Measurements from ENCODE around the gene SLC6A16. TPM values are rescaled to one million over a fixed set of nuclear protein-coding genes. Genes with fewer than 3 reads are reported as not detected.

The SLC6A16 gene
- 0.12 and 0.26 TPM in 2 replicates for total RNA-seq

DNA sequence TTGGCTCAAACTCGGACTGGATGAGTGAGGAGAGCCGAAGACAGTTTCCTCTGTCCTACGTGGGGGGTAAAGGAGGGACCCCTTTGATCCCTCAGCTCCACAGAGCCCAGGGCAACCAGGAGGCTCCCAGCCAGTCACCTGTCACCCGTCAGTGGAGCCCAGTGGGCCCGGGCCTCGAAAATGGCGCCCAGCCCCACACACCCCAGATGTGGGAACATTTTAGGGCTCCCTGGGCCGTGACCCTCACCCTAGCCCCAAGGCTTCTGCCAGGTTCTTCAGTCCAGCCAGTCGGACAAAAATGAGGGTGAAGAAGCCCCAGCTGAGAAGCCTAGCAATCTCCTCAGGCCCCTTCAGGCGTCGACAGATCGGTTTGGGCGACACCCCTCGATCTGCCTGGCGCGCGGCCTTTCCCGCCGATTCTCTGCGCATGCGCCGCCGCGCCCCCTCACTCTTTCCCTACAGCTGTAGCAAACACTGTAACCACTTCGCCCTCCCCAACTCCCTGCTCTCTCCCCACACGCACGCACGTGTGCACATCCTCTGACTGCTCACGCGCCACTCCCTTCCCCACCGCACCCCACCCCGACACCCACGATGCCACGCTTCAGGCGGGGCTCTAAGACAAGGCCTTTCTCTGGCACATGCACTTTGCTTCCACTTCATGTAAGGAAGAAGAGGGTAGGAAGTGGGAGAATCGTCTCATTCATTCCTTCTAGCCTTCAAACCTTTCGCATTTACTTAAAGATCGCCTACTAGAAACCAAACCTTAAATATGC lies at the start of gene SLC6A16:
TSS of gene SLC6A16 (minus strand) at position 391 of the 776 bp plus-strand sequence. CDS start 13,844 bp downstream, outside the sequence.

DNA sequence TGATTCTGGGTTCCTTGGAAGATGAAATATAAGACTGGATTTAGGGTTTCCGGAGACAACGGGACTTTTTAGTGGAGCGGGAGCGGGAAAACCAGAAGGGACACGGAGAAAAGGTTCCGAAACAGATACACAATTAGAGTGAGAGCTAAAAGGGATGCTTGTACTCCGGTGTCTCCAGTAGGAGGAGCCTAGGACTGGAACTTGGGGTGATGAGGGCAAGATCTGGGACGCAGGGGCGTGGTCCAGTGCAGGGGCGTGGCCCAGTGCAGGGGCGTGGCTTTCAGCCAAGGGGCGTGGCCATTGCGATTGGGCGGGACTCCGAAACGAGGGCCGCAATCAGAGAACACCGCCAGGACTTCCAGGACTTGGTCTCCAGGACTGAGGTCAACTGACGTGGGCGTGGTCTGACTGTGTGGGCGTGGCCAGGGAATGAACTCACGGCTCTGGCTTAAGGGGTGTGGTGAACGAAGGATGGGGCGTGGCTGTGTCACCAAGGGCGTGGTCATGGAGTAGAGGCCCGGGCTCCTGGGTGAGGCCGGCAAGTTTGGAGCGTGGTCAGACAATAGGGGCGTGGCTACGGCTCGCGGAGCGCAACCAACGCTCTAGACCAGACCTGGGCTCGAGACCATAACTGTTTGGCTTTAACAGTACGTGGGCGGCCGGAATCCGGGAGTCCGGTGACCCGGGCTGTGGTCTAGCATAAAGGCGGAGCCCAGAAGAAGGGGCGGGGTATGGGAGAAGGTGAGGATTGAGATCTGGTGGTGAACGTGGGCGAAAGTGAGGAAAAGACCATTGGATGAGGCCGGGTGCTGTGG lies 38.5 kb upstream of the SLC6A16 start, which contains the start of gene DKKL1:
TSS of gene DKKL1 (plus strand) at position 610 of the 815 bp plus-strand sequence. CDS start at position 732, 122 bp downstream.

GRCh38 chr19:49362048-49362928 lies 37.3 kb upstream of the SLC6A16 start, which contains the start of gene TEAD2:
Gene TEAD2 (minus strand): TSS chr19:49362416. CDS start chr19:49360075, 2,341 bp downstream.

DNA sequence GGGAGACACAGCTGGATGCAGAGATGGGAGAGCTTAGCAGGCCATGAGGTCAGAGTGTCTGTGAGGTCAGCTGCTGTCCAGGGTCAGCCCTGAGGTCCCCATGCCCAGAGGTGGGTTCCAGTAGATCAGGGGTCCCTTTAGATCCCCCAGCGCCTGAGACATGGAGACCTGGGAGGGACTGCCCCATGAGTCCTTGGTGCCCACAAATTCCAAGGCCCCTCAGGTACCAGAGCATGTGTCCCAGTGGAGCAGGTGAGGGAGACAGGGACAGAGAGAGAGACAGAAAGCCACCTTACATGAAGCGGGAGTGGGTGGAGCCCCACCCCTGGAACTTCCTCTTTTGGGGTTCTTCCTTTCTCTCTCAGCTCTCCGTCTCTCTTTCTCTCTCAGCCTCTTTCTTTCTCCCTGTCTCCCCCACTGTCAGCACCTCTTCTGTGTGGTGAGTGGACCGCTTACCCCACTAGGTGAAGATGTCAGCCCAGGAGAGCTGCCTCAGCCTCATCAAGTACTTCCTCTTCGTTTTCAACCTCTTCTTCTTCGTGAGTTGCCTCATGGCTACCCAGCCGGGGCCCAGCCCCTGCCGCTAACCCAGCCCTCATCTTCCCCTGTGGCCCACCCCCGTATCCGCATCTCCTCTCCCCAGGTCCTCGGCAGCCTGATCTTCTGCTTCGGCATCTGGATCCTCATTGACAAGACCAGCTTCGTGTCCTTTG lies 10.2 kb upstream of the SLC6A16 start, which contains the start of gene CD37:
TSS of gene CD37 (plus strand) at position 336 of the 713 bp plus-strand sequence. CDS start at position 471, 135 bp downstream.

Other genes starting within 250 kb of the SLC6A16 start
- 143 and 151 TPM in 2 replicates for gene SNRNP70, start 239.7 kb downstream of the SLC6A16 start, total RNA-seq
- 13.0 and 15.6 TPM in 2 replicates for gene LIN7B, start 210.8 kb downstream of the SLC6A16 start, total RNA-seq
- 1.1 and 1.2 TPM in 2 replicates for gene C19orf73, start 206.0 kb downstream of the SLC6A16 start, total RNA-seq
- gene PPFIA3, start 205.6 kb downstream of the SLC6A16 start, total RNA-seq = 1.8 and 2.1 TPM in 2 replicates
- gene HRC, start 169.8 kb downstream of the SLC6A16 start, total RNA-seq = 0.26 and 1.2 TPM in 2 replicates
- 20.5 and 33.0 TPM in 2 replicates for gene TRPM4, start 167.4 kb downstream of the SLC6A16 start, total RNA-seq
- gene CD37, start 10.2 kb upstream of the SLC6A16 start, total RNA-seq = not detected in 2 replicates
- 13.7 and 16.0 TPM in 2 replicates for gene TEAD2, start 37.2 kb upstream of the SLC6A16 start, total RNA-seq
- gene DKKL1, start 38.7 kb upstream of the SLC6A16 start, total RNA-seq = not detected in 2 replicates
- not detected in 2 replicates for gene KASH5, start 63.1 kb upstream of the SLC6A16 start, total RNA-seq
- gene PTH2, start 98.2 kb upstream of the SLC6A16 start, total RNA-seq = not detected in 2 replicates
- not detected in 2 replicates for gene GFY, start 100.2 kb upstream of the SLC6A16 start, total RNA-seq
- under 0.01 and 0.19 TPM in 2 replicates for gene SLC17A7, start 116.3 kb upstream of the SLC6A16 start, total RNA-seq
- gene PIH1D1, start 126.6 kb upstream of the SLC6A16 start, total RNA-seq = 100 and 117 TPM in 2 replicates
- 27.2 and 40.8 TPM in 2 replicates for gene ALDH16A1, start 128.0 kb upstream of the SLC6A16 start, total RNA-seq
- gene FLT3LG, start 149.0 kb upstream of the SLC6A16 start, total RNA-seq = 3.3 and 5.2 TPM in 2 replicates
- gene RPL13A, start 162.4 kb upstream of the SLC6A16 start, total RNA-seq = 2,656 and 2,860 TPM in 2 replicates
- 2,801 and 3,340 TPM in 2 replicates for gene RPS11, start 171.2 kb upstream of the SLC6A16 start, total RNA-seq
- gene FCGRT, start 187.5 kb upstream of the SLC6A16 start, total RNA-seq = 55.8 and 68.3 TPM in 2 replicates
- 292 and 325 TPM in 2 replicates for gene RCN3, start 202.8 kb upstream of the SLC6A16 start, total RNA-seq